Trophoblast cell (in vitro differentiated cells and primary cell): ENCODE results near the gene CD59.

Experiments
- DNase-seq, 2 donors: peaks; one replicate each; pipeline ENCODE4 v3.0.0-alpha.2; 2016
- H2AFZ ChIP-seq: 2 replicates; pipeline ENCODE4 v1.6.1; 2013; ENCODE audit warnings: low read length, moderate library complexity, mild to moderate bottlenecking; ENCODE audit not compliant: insufficient read depth, poor library complexity
- H2AK5ac ChIP-seq: 2 replicates; pipeline ENCODE4 v1.6.1; 2013; ENCODE audit warnings: mild to moderate bottlenecking, low read length
- H2BK120ac ChIP-seq: 2 replicates; pipeline ENCODE4 v1.6.1; 2013; ENCODE audit warnings: low read length, mild to moderate bottlenecking, moderate library complexity; ENCODE audit not compliant: insufficient read depth, poor library complexity
- H2BK12ac ChIP-seq: 2 replicates; pipeline ENCODE4 v1.6.1; 2013; ENCODE audit warnings: mild to moderate bottlenecking, low read length, moderate library complexity
- H2BK5ac ChIP-seq: 2 replicates; pipeline ENCODE4 v1.6.1; 2013; ENCODE audit warnings: low read length, low read depth, moderate library complexity, mild to moderate bottlenecking; ENCODE audit not compliant: poor library complexity
- H3K14ac ChIP-seq: 2 replicates; pipeline ENCODE4 v1.6.1; 2013; ENCODE audit warnings: mild to moderate bottlenecking, low read length
- H3K18ac ChIP-seq: 2 replicates; pipeline ENCODE4 v1.6.1; 2013; ENCODE audit warnings: mild to moderate bottlenecking, low read length
- H3K23ac ChIP-seq: 2 replicates; pipeline ENCODE4 v1.6.1; 2013; ENCODE audit warnings: low read length
- H3K27ac ChIP-seq: 2 replicates; pipeline ENCODE4 v1.5.1; 2013; ENCODE audit warnings: low read depth, mild to moderate bottlenecking, inconsistent platforms, low read length, moderate library complexity
- H3K27me3 ChIP-seq: 2 replicates; pipeline ENCODE4 v1.6.1; 2013; ENCODE audit warnings: inconsistent platforms, mild to moderate bottlenecking, low read length, moderate library complexity; ENCODE audit not compliant: insufficient read depth
- H3K36me3 ChIP-seq, 2 experiments: 1 replicate in 1 of 2; 2 replicates in 1 of 2; pipeline ENCODE4 v1.6.1; 2013; ENCODE audit warnings: low read length in 2 of 2, mild to moderate bottlenecking in 2 of 2, moderate library complexity in 1 of 2; ENCODE audit not compliant: insufficient read depth in 2 of 2, control insufficient read depth in 1 of 2
- H3K4ac ChIP-seq: 2 replicates; pipeline ENCODE4 v1.6.1; 2013; ENCODE audit warnings: low read depth, mild to moderate bottlenecking, low read length, moderate library complexity
- H3K4me1 ChIP-seq, 2 experiments: 1 replicate in 1 of 2; 2 replicates in 1 of 2; pipeline ENCODE4 v1.6.1; 2013; ENCODE audit warnings: low read length in 2 of 2, mild to moderate bottlenecking in 2 of 2, moderate library complexity in 1 of 2; ENCODE audit not compliant: insufficient read depth in 2 of 2, control insufficient read depth in 1 of 2
- H3K4me2 ChIP-seq: 2 replicates; pipeline ENCODE4 v1.6.1; 2013; ENCODE audit warnings: inconsistent platforms, mild to moderate bottlenecking, low read length, moderate library complexity
- H3K4me3 ChIP-seq: 2 replicates; pipeline ENCODE4 v1.5.1; 2013; ENCODE audit warnings: mild to moderate bottlenecking, low read depth, low read length, inconsistent platforms
- H3K79me1 ChIP-seq: one replicate; pipeline ENCODE4 v1.6.1; 2013; ENCODE audit warnings: low read length
- H3K79me2 ChIP-seq: 2 replicates; pipeline ENCODE4 v1.6.1; 2013; ENCODE audit warnings: low read length, mild to moderate bottlenecking; ENCODE audit not compliant: control insufficient read depth, insufficient read depth, poor library complexity
- H3K9ac ChIP-seq: 2 replicates; pipeline ENCODE4 v1.6.1; 2013; ENCODE audit warnings: mild to moderate bottlenecking, low read length
- H3K9me3 ChIP-seq: 2 replicates; pipeline ENCODE4 v1.6.1; 2013; ENCODE audit warnings: low read depth, mild to moderate bottlenecking, control low read depth, inconsistent platforms, low read length; ENCODE audit not compliant: insufficient read depth
- H4K12ac ChIP-seq: 2 replicates; pipeline ENCODE4 v1.6.1; 2013; ENCODE audit warnings: low read depth, mild to moderate bottlenecking, low read length, moderate library complexity
- H4K8ac ChIP-seq: 2 replicates; pipeline ENCODE4 v1.6.1; 2013; ENCODE audit warnings: low read depth, mild to moderate bottlenecking, low read length, moderate library complexity
- H4K91ac ChIP-seq: one replicate; pipeline ENCODE4 v1.6.1; 2013; ENCODE audit warnings: low read depth, mild to moderate bottlenecking, low read length, moderate library complexity
- WGBS: extraction: QIAGEN DNeasy Blood & Tissue Kit; methylation state at CpG from one replicate; pipeline ENCODE4 v1.1.7; 2013; ENCODE audit warnings: missing lambda C conversion rate; ENCODE audit not compliant: insufficient read length, insufficient coverage; ENCODE audit errors: extremely low coverage; 5-methylcytosine and 5-hydroxymethylcytosine counted together

Gene CD59

GRCh38 chr11:33665350-33666106 lies 70.7 kb downstream of the CD59 start:
- H3K27me3 ChIP-seq, result no peaks in the 10 kb centered on the region
- H2AFZ ChIP-seq, result no peak overlapping the region
- no CpG with 5 or more reads among the region's 6 CpGs for WGBS
- no peak overlapping the region for H3K27ac ChIP-seq
- no peak overlapping the region for H4K12ac ChIP-seq
- H3K9me3 ChIP-seq, result peaks cover 2% of the 10 kb centered on the region
- peaks cover 0 to 6% of the 10 kb centered on the region in 2 experiments for H3K4me1 ChIP-seq
- H4K8ac ChIP-seq, result no peak overlapping the region
- peaks cover 4% of the 10 kb centered on the region for H3K79me1 ChIP-seq
- H3K4me3 ChIP-seq, result no peak overlapping the region
- H2BK120ac ChIP-seq, result no peak overlapping the region
- no peak for DNase-seq
- no peak overlapping the region for H3K18ac ChIP-seq
- no peaks in the 10 kb centered on the region for H3K36me3 ChIP-seq
- H3K9ac ChIP-seq, result no peak overlapping the region
- no peaks in the 10 kb centered on the region for H3K79me2 ChIP-seq
- no peak overlapping the region for H2AK5ac ChIP-seq
- H2BK12ac ChIP-seq, result no peak overlapping the region
- no peak overlapping the region for H2BK5ac ChIP-seq
- H3K23ac ChIP-seq, result no peak overlapping the region
- H3K4ac ChIP-seq, result no peak overlapping the region
- no peak overlapping the region for H3K14ac ChIP-seq
- no peak overlapping the region for H4K91ac ChIP-seq
- no peak overlapping the region for H3K4me2 ChIP-seq

DNA sequence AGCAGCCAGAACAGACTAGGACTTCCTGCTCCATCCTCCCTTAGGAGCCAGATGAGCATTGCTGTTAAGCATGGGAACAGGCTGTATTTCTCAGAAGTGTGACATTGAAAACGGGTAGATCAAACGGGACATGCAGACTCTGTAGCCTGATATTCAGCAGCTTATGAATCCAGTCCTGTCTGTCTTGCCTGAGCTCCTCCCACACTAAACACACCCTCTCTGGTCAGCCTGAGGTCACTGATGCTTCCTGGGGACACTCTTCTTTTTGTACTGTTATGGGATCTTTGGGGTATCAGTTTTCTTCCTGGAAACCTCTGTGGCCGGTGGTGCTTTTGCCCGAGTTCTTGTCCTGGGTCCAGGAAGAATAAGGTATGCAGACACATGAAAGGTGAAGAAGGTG lies 71.4 kb downstream of the CD59 start:
- H3K14ac ChIP-seq, result no peak overlapping the region
- H3K27me3 ChIP-seq, result no peaks in the 10 kb centered on the region
- H3K36me3 ChIP-seq, result no peaks in the 10 kb centered on the region
- no peak overlapping the region for H3K4ac ChIP-seq
- H3K4me1 ChIP-seq, result peaks cover 0 to 6% of the 10 kb centered on the region in 2 experiments
- no peak overlapping the region for H2BK12ac ChIP-seq
- no CpG with 5 or more reads among the region's 4 CpGs for WGBS
- H4K91ac ChIP-seq, result no peak overlapping the region
- H3K4me3 ChIP-seq, result no peak overlapping the region
- peaks cover 4% of the 10 kb centered on the region for H3K79me1 ChIP-seq
- no peak overlapping the region for H3K23ac ChIP-seq
- H2AK5ac ChIP-seq, result no peak overlapping the region
- DNase-seq, result no peak
- H3K9ac ChIP-seq, result no peak overlapping the region
- H3K18ac ChIP-seq, result no peak overlapping the region
- H2BK5ac ChIP-seq, result no peak overlapping the region
- H3K79me2 ChIP-seq, result no peaks in the 10 kb centered on the region
- H2AFZ ChIP-seq, result no peak overlapping the region
- no peak overlapping the region for H3K4me2 ChIP-seq
- H2BK120ac ChIP-seq, result no peak overlapping the region
- H3K9me3 ChIP-seq, result peaks cover 2% of the 10 kb centered on the region
- no peak overlapping the region for H4K8ac ChIP-seq
- no peak overlapping the region for H4K12ac ChIP-seq
- H3K27ac ChIP-seq, result no peak overlapping the region

DNA sequence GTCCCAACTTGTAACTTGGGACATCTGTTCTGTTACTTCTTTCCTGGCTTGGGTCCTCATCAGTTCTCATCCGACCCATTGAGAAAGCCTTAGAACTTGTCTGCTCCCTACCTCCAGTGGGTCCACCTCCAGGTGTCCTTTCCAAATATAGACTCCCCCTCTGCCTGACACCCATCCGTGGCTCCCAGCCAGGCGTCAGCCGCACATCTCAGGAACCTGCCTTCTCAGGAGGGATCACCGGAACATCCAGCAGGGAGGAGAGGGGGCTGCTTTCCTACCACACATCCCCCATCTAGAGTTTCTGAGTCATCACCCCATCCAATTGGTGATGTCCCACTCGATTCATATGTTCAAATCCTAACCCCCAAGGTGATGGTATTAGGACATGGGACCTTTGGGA lies 72.1 kb downstream of the CD59 start:
- no peak overlapping the region for H3K4ac ChIP-seq
- H3K27ac ChIP-seq, result no peak overlapping the region
- H3K9ac ChIP-seq, result no peak overlapping the region
- H2AK5ac ChIP-seq, result no peak overlapping the region
- no peak overlapping the region for H3K4me2 ChIP-seq
- no peak overlapping the region for H2BK12ac ChIP-seq
- no CpG with 5 or more reads among the region's 6 CpGs for WGBS
- H4K8ac ChIP-seq, result no peak overlapping the region
- no peak overlapping the region for H3K4me3 ChIP-seq
- H3K4me1 ChIP-seq, result peaks cover 0 to 3% of the 10 kb centered on the region in 2 experiments
- no peaks in the 10 kb centered on the region for H3K36me3 ChIP-seq
- no peak overlapping the region for H3K23ac ChIP-seq
- H3K18ac ChIP-seq, result no peak overlapping the region
- H4K91ac ChIP-seq, result no peak overlapping the region
- H3K14ac ChIP-seq, result no peak overlapping the region
- no peak overlapping the region for H2BK120ac ChIP-seq
- no peak overlapping the region for H2BK5ac ChIP-seq
- DNase-seq, result no peak
- H3K27me3 ChIP-seq, result no peaks in the 10 kb centered on the region
- H2AFZ ChIP-seq, result no peak overlapping the region
- H3K79me2 ChIP-seq, result no peaks in the 10 kb centered on the region
- no peak overlapping the region for H4K12ac ChIP-seq
- peaks cover 4% of the 10 kb centered on the region for H3K79me1 ChIP-seq
- H3K9me3 ChIP-seq, result peaks cover under 1% of the 10 kb centered on the region

GRCh38 chr11:33663121-33663520 lies 73.1 kb downstream of the CD59 start:
- Histone ChIP-seq H3K18ac (no peak overlapping the region), H3K79me2 (no peaks in the 10 kb centered on the region), H4K91ac (no peak overlapping the region), H2BK120ac (no peak overlapping the region), H2AFZ (no peak overlapping the region), H3K9me3 (no peaks in the 10 kb centered on the region), H4K8ac (no peak overlapping the region), H2BK12ac (no peak overlapping the region), H2AK5ac (no peak overlapping the region), H3K27ac (no peak overlapping the region), H4K12ac (no peak overlapping the region), H3K23ac (no peak overlapping the region), H2BK5ac (no peak overlapping the region), H3K36me3 (no peaks in the 10 kb centered on the region), H3K4me2 (no peak overlapping the region), H3K14ac (no peak overlapping the region), H3K4ac (no peak overlapping the region), H3K4me3 (no peak overlapping the region), H3K4me1 (peaks cover 0 to 2% of the 10 kb centered on the region in 2 experiments), H3K9ac (no peak overlapping the region), H3K79me1 (peaks cover 4% of the 10 kb centered on the region), H3K27me3 (no peaks in the 10 kb centered on the region)
- no peak for DNase-seq
